HepG2 (cell line): ENCODE results near the gene SYNGR2. TPM values are rescaled to one million over a fixed set of nuclear protein-coding genes. Genes with fewer than 3 reads are reported as not detected.

ENCODE experiments used
- ARNTL ChIP-seq: sonication (generic); formaldehyde crosslinking; IDR thresholded peaks from 2 replicates; pipeline ENCODE4 v1.4.0; 2020; ENCODE audit warnings: mild to moderate bottlenecking, missing genetic modification reagents
- CAMTA2 ChIP-seq: sonication (generic); formaldehyde crosslinking; IDR thresholded peaks from 2 replicates; pipeline ENCODE4 v1.4.0; 2020; ENCODE audit warnings: mild to moderate bottlenecking, missing genetic modification reagents, borderline replicate concordance
- CHD4 ChIP-seq: fragments of 200-600 bp; sonication (generic); IDR thresholded peaks from 2 replicates; pipeline ENCODE4 v1.7.0; 2017; ENCODE audit warnings: mild to moderate bottlenecking, low read length, borderline replicate concordance
- DMAP1 ChIP-seq: IDR thresholded peaks from 2 replicates; pipeline ENCODE4 v1.6.1; 2016
- HIVEP1 ChIP-seq: sonication (generic); formaldehyde crosslinking; IDR thresholded peaks from 2 replicates; pipeline ENCODE4 v1.4.0; 2020; ENCODE audit warnings: mild to moderate bottlenecking, missing genetic modification reagents
- KDM2A ChIP-seq: sonication (generic); formaldehyde crosslinking; IDR thresholded peaks from 2 replicates; pipeline ENCODE4 v1.4.0; 2020; ENCODE audit warnings: low read depth, missing genetic modification reagents, borderline replicate concordance
- NCOA5 ChIP-seq: sonication (generic); formaldehyde crosslinking; IDR thresholded peaks from 2 replicates; pipeline ENCODE4 v1.4.0; 2020; ENCODE audit warnings: missing genetic modification reagents
- RBM39 ChIP-seq: fragments of 200-400 bp; formaldehyde crosslinking; IDR thresholded peaks from one replicate; pipeline ENCODE4 v1.6.1; 2018; ENCODE audit warnings: antibody characterized with exemption, mild to moderate bottlenecking, low read depth, low read length; ENCODE audit not compliant: poor library complexity, severe bottlenecking
- SNAI1 ChIP-seq: sonication (generic); formaldehyde crosslinking; IDR thresholded peaks from 2 replicates; pipeline ENCODE4 v1.5.0; 2020; ENCODE audit warnings: mild to moderate bottlenecking, missing genetic modification reagents, borderline replicate concordance
- ZNF549 ChIP-seq: sonication (generic); formaldehyde crosslinking; IDR thresholded peaks from 2 replicates; pipeline ENCODE4 v1.5.0; 2020; ENCODE audit warnings: missing genetic modification reagents
- ZNF710 ChIP-seq: sonication (generic); formaldehyde crosslinking; IDR thresholded peaks from 2 replicates; pipeline ENCODE4 v1.5.0; 2020; ENCODE audit warnings: mild to moderate bottlenecking, missing genetic modification reagents, borderline replicate concordance
- ZNF737 ChIP-seq: sonication (generic); formaldehyde crosslinking; IDR thresholded peaks from 2 replicates; pipeline ENCODE4 v1.5.0; 2020; ENCODE audit warnings: missing genetic modification reagents, mild to moderate bottlenecking, borderline replicate concordance
- polyA plus RNA-seq, 8 experiments: library from polyadenylated mRNA; depleted of rRNA in 3 of 8; stranded (reverse) in 7 of 8; unstranded in 1 of 8; fragments of >200 nt; fragmentation: Illumina TruSeq in 4 of 8; extraction: Trizol in 4 of 8; gene quantifications; 2 replicates each; pipeline versions ENCODE4 v1.2.1 to v1.2.3, GENCODE V29; 2011 to 2016; ENCODE audit warnings: low read depth in 4 of 8, missing spikeins in 1 of 8, mixed read lengths in 1 of 8; ENCODE audit not compliant: insufficient read depth in 1 of 8
- total RNA-seq, 5 experiments: library from RNA; depleted of rRNA; stranded (reverse); fragments of >200 nt; fragmentation: Illumina TruSeq; extraction: Trizol; gene quantifications; 2 replicates each; pipeline ENCODE4 v1.2.3, GENCODE V29; 2016; ENCODE audit warnings: low read depth in 1 of 5
- TF ChIP-seq, protein P1 (sequence below): sonication (generic); formaldehyde crosslinking; IDR thresholded peaks from 2 replicates; pipeline ENCODE4 v1.4.0; 2020; ENCODE audit warnings: mild to moderate bottlenecking, missing genetic modification reagents
- TF ChIP-seq, protein P2 (sequence below): sonication (generic); formaldehyde crosslinking; IDR thresholded peaks from 2 replicates; pipeline ENCODE4 v1.4.0; 2020; ENCODE audit warnings: mild to moderate bottlenecking, low read depth, missing genetic modification reagents
- TF ChIP-seq, protein P3 (sequence below): sonication (generic); formaldehyde crosslinking; IDR thresholded peaks from one replicate; pipeline ENCODE4 v1.5.1; 2020; ENCODE audit warnings: mild to moderate bottlenecking, missing genetic modification reagents; ENCODE audit errors: not compliant biosample characterization

The SYNGR2 gene
- total and polyA plus RNA-seq, 2 of the 13 experiments (the other 11 are each of a cell fraction or from before 2014, with no cell fraction given) = 46.7 to 170 TPM

DNA sequence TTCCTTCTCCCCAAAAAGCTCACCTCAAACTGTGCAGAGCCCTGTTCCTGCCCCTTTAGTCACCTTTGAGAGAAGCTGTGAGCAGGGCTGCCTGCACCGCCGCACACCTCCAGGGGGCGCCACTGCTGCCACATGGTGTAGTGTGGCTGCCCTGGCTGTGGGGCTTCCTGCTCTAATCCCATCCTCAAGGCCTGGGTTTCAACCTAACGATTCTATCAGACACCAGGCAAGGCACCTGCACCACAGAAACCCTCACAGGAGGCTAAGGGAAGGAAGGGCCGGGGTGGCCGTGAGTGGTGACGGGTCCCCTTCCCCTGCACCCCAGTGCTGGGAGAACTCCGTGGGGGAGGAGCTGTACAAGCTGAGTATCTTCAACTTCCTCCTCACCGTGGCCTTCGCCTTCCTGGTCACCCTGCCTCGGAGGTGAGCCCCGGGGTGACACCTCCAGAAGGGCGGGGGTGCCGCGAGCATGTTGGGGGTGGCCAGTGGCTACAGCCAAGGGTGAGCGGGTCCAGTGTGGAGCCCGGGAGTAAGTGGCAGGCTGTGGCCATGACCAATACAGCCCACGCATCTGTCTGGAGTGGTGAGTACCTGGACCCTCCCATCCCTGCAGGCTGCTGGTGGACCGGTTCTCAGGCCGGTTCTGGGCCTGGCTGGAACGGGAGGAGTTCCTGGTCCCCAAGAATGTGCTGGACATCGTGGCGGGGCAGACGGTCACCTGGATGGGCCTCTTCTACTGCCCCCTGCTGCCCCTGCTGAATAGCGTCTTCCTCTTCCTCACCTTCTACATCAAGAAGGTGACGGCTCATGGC lies 30.8 kb upstream of the SYNGR2 start (continued):
- TF ChIP-seq ZNF737 (CRISPR knock-in tag) = 0 out of 2 replicates have a peak, but pooled peaks have one; percentile 22
- TF ChIP-seq HIVEP1 (CRISPR knock-in tag) = peak; percentile 66; the same call in 1 of the 2 replicates
- TF ChIP-seq, protein P1, sequence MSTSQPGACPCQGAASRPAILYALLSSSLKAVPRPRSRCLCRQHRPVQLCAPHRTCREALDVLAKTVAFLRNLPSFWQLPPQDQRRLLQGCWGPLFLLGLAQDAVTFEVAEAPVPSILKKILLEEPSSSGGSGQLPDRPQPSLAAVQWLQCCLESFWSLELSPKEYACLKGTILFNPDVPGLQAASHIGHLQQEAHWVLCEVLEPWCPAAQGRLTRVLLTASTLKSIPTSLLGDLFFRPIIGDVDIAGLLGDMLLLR = 0 out of 2 replicates have a peak, but pooled peaks have one; percentile 60
- TF ChIP-seq, protein P2, sequence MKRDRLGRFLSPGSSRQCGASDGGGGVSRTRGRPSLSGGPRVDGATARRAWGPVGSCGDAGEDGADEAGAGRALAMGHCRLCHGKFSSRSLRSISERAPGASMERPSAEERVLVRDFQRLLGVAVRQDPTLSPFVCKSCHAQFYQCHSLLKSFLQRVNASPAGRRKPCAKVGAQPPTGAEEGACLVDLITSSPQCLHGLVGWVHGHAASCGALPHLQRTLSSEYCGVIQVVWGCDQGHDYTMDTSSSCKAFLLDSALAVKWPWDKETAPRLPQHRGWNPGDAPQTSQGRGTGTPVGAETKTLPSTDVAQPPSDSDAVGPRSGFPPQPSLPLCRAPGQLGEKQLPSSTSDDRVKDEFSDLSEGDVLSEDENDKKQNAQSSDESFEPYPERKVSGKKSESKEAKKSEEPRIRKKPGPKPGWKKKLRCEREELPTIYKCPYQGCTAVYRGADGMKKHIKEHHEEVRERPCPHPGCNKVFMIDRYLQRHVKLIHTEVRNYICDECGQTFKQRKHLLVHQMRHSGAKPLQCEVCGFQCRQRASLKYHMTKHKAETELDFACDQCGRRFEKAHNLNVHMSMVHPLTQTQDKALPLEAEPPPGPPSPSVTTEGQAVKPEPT (CRISPR knock-in tag) = 0 out of 2 replicates have a peak, but pooled peaks have one; percentile 35
- TF ChIP-seq, protein P3, sequence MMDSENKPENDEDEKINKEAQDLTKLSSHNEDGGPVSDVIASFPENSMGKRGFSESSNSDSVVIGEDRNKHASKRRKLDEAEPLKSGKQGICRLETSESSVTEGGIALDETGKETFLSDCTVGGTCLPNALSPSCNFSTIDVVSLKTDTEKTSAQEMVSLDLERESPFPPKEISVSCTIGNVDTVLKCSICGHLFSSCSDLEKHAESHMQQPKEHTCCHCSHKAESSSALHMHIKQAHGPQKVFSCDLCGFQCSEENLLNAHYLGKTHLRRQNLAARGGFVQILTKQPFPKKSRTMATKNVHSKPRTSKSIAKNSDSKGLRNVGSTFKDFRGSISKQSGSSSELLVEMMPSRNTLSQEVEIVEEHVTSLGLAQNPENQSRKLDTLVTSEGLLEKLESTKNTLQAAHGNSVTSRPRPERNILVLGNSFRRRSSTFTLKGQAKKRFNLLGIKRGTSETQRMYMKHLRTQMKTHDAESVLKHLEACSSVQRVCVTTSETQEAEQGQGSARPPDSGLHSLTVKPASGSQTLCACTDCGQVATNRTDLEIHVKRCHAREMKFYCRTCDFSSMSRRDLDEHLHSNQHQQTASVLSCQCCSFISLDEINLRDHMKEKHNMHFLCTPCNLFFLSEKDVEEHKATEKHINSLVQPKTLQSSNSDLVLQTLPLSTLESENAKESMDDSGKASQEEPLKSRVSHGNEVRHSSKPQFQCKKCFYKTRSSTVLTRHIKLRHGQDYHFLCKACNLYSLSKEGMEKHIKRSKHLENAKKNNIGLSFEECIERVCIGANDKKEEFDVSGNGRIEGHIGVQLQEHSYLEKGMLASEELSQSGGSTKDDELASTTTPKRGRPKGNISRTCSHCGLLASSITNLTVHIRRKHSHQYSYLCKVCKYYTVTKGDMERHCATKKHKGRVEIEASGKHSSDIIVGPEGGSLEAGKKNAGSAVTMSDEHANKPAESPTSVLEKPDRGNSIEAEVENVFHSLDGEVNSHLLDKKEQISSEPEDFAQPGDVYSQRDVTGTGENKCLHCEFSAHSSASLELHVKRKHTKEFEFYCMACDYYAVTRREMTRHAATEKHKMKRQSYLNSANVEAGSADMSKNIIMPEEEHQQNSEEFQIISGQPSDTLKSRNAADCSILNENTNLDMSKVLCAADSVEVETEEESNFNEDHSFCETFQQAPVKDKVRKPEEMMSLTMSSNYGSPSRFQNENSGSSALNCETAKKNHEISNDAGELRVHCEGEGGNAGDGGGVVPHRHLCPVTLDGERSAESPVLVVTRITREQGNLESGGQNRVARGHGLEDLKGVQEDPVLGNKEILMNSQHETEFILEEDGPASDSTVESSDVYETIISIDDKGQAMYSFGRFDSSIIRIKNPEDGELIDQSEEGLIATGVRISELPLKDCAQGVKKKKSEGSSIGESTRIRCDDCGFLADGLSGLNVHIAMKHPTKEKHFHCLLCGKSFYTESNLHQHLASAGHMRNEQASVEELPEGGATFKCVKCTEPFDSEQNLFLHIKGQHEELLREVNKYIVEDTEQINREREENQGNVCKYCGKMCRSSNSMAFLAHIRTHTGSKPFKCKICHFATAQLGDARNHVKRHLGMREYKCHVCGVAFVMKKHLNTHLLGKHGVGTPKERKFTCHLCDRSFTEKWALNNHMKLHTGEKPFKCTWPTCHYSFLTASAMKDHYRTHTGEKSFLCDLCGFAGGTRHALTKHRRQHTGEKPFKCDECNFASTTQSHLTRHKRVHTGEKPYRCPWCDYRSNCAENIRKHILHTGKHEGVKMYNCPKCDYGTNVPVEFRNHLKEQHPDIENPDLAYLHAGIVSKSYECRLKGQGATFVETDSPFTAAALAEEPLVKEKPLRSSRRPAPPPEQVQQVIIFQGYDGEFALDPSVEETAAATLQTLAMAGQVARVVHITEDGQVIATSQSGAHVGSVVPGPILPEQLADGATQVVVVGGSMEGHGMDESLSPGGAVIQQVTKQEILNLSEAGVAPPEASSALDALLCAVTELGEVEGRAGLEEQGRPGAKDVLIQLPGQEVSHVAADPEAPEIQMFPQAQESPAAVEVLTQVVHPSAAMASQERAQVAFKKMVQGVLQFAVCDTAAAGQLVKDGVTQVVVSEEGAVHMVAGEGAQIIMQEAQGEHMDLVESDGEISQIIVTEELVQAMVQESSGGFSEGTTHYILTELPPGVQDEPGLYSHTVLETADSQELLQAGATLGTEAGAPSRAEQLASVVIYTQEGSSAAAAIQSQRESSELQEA (CRISPR knock-in tag) = peak; percentile 11
- TF ChIP-seq CAMTA2 (CRISPR knock-in tag) = peak; percentile 80; the same call in 1 of the 2 replicates
- 0 out of 2 replicates have a peak, but pooled peaks have one; percentile 28 for TF ChIP-seq ZNF710
- no peak; the same call in 1 of the 2 replicates for TF ChIP-seq DMAP1 (CRISPR knock-in tag)
- peak; percentile 28 for TF ChIP-seq RBM39
- 0 out of 2 replicates have a peak, but pooled peaks have one; percentile 67 for TF ChIP-seq SNAI1 (CRISPR knock-in tag)
- TF ChIP-seq NCOA5 = no peak
- TF ChIP-seq CHD4 = peak; percentile 90
- TF ChIP-seq KDM2A = peak; percentile 50
- TF ChIP-seq ZNF549 (CRISPR knock-in tag) = no peak
- 0 out of 2 replicates have a peak, but pooled peaks have one; percentile 28 for TF ChIP-seq ARNTL (CRISPR knock-in tag)
